ENCODE results near the gene ZNF777.

- TF ChIP-seq MYBL2 (CRISPR knock-in tag; IDR thresholded peaks at IDR 0.05) = no peak
- no peak for TF ChIP-seq CTCF (IDR thresholded peaks at IDR 0.05)
- TF ChIP-seq, protein P1, sequence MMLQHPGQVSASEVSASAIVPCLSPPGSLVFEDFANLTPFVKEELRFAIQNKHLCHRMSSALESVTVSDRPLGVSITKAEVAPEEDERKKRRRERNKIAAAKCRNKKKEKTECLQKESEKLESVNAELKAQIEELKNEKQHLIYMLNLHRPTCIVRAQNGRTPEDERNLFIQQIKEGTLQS (CRISPR knock-in tag; conservative IDR thresholded peaks at IDR 0.05) = no peak
- TF ChIP-seq KAT7 (CRISPR knock-in tag; IDR thresholded peaks at IDR 0.05; ENCODE audit: borderline replicate concordance) = no peak
- TF ChIP-seq ZNF121 (CRISPR knock-in tag; IDR thresholded peaks at IDR 0.05) = no peak
- TF ChIP-seq ZNF671 (CRISPR knock-in tag; IDR thresholded peaks at IDR 0.05) = no peak
- no peak for TF ChIP-seq TEAD1 (CRISPR knock-in tag; IDR thresholded peaks at IDR 0.05)
- TF ChIP-seq, protein P2, sequence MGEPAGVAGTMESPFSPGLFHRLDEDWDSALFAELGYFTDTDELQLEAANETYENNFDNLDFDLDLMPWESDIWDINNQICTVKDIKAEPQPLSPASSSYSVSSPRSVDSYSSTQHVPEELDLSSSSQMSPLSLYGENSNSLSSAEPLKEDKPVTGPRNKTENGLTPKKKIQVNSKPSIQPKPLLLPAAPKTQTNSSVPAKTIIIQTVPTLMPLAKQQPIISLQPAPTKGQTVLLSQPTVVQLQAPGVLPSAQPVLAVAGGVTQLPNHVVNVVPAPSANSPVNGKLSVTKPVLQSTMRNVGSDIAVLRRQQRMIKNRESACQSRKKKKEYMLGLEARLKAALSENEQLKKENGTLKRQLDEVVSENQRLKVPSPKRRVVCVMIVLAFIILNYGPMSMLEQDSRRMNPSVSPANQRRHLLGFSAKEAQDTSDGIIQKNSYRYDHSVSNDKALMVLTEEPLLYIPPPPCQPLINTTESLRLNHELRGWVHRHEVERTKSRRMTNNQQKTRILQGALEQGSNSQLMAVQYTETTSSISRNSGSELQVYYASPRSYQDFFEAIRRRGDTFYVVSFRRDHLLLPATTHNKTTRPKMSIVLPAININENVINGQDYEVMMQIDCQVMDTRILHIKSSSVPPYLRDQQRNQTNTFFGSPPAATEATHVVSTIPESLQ (CRISPR knock-in tag; IDR thresholded peaks at IDR 0.05) = no peak
- no peak for TF ChIP-seq RELA (CRISPR knock-in tag; IDR thresholded peaks at IDR 0.05; ENCODE audit: borderline replicate concordance)
- TF ChIP-seq, protein P3, sequence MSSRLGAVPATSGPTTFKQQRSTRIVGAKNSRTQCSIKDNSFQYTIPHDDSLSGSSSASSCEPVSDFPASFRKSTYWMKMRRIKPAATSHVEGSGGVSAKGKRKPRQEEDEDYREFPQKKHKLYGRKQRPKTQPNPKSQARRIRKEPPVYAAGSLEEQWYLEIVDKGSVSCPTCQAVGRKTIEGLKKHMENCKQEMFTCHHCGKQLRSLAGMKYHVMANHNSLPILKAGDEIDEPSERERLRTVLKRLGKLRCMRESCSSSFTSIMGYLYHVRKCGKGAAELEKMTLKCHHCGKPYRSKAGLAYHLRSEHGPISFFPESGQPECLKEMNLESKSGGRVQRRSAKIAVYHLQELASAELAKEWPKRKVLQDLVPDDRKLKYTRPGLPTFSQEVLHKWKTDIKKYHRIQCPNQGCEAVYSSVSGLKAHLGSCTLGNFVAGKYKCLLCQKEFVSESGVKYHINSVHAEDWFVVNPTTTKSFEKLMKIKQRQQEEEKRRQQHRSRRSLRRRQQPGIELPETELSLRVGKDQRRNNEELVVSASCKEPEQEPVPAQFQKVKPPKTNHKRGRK (CRISPR knock-in tag; IDR thresholded peaks at IDR 0.05; ENCODE audit: borderline replicate concordance) = no peak
These were observed 24.5 kb downstream of the ZNF777 start for GRCh38 chr7:149436358-149436757.

Measured in WTC11 (cell line).